GM21515 (cell line): ENCODE measurements around the gene NBEA.
A peak's percentile ranks its signal among the peaks of the same experiment; 100 is the strongest.
"Not testable (repeated sequence)": the region's sequence is repeated elsewhere in the genome, so short reads cannot be mapped to it uniquely, and the experiment has no call there.

Experiments used
- ATAC-seq: cut with Tn5 transposase; IDR thresholded peaks from one replicate; pipeline ENCODE4 v1.9.1; 2021; ENCODE audit not compliant: unreplicated experiment

The NBEA gene

GRCh38 chr13:35058585-35058984 lies 116.5 kb downstream of the NBEA start:
- peak; percentile 81 for ATAC-seq

GRCh38 chr13:35086667-35087066 lies 144.6 kb downstream of the NBEA start:
- no peak for ATAC-seq

DNA sequence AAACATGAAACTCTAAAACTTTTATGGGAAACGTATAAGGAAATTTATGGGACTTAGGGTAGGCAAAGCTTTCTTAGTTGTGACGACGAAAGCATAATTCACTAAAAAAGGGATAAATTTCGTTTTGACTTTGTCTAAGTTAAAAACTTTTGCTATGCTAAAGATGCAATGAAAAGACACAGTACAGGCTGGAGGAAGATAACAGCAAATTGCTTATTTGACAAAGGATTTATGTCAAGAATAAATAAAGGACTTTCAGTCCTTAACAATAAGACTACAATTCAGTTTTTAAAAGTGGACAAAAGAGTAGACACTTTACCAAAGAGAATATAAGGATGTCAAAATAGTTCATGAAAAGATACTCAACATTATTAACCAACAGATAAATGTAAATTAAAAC lies 150.2 kb downstream of the NBEA start:
- no peak for ATAC-seq

- ATAC-seq: no peak
These were observed 150.7 kb downstream of the NBEA start for GRCh38 chr13:35092751-35093150.

DNA sequence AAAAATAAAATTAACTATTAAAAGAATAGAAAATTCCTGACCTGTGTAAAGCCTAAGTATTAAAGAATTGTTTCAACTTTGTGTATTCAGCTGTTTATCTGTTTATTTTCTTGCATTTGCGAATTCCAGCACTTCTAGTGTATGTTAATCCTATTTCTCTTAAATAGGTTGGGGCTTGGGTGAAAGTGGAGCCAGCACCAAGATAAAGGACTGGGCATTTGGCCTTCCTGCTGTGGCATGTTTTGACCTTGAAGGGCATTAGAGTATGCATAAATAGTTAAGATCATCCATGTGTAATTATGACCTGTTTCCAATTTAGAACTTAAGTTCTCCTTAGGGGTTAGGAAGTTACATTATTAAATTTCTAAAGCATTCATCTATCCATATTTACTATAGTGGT lies 151.3 kb downstream of the NBEA start:
- ATAC-seq: no peak

- ATAC-seq: not testable (repeated sequence)
These were observed 164.7 kb downstream of the NBEA start for GRCh38 chr13:35106771-35107170.

GRCh38 chr13:35107535-35107934 lies 165.5 kb downstream of the NBEA start:
- no peak for ATAC-seq

DNA sequence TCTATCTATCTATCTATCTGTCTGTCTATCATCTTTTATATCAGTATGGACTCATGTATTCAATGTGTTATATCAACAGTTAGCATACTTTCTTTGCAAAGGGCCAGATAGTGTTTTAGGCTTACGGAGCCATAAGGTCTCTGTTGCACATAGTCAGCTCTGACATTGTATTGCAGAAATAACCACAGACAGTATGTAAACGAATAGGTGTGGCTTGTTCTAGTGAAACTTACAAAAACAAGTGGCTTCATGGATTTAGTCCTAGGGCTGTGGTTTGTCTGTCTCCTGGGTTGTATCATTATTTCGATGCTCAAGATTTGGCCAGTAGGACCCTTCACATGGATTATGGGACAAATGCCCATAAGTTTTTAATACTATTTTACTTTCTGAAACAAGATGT lies 171.5 kb downstream of the NBEA start:
- not testable (repeated sequence) for ATAC-seq

DNA sequence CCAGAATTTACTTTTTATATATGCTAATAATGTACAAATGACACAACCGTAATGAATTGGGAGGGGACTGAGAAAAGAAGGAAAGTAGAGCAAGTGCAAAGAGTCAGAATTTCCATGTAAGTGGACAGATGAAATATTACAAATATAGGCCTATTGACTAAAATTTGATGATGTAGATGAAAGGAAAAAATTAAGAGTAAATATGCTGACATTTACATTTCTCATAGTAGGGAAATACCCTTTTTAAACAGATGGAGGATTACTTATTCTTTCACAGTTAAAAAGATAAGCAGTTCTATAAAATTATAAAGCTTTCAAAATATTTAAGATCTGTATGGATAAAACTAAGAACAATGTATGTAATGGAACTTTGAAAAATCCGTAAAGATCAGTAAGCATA lies 185.4 kb downstream of the NBEA start:
- ATAC-seq: no peak

- ATAC-seq: no peak
These were observed 187.4 kb downstream of the NBEA start for GRCh38 chr13:35129500-35129899.

GRCh38 chr13:35131471-35131870 lies 189.4 kb downstream of the NBEA start:
- ATAC-seq: no peak

DNA sequence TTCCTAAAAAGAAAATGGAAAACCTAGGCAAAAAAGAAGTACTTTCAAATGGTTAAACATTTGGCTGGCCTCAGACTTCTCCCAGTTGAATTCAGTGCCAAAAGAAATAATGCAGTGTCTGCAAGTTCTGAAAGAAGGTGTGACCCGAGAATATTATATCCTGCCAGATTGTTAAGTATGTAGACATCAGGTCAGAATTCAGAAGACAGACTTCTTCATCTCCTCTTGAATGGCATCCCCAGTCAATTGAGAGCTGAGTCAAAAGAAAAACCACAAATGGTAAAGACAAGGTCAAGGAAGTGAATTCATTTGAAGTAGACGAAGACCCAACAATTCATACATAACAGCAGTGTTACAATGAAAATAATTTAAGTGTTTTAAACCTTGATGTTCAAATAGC lies 194.5 kb downstream of the NBEA start:
- no peak for ATAC-seq

DNA sequence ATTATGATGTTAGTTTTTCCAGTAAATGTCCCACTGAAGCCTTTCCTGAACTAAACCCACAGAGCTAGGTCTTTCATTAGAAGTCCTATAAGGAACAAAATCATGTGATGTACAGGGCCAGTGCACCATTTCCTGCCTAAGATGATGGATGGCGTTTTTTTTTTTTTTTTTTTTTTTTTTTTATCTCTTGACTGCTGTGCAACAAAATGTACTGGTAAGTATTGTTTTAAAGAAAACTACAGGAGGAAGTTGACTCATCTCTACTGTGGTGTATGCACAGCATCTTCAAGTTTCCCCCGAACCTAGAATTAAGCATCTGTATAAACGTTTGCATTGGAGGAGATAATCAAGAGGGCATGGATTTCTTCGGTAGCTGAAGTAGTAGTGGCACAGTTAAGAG lies 197.5 kb downstream of the NBEA start:
- no peak for ATAC-seq

GRCh38 chr13:35140321-35140720 lies 198.3 kb downstream of the NBEA start:
- ATAC-seq: no peak

DNA sequence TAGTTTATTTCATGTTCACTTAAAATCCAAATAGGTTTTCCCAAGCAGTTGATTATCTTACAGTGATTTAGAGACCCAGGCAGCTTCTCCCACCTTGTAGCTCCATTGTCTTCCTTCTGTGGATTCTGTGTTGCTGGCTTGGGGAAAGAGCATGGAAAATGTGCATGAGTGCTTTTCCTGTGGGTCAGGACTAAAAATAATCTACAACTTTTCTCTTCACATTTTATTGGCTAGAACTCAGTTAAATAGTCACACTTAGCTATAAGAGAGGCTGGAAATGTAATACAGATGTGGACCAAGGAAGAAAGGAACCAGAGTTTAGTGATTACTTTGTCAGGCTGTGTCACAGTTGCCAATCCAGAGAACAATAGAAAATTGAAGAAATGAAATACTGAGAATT lies 198.8 kb downstream of the NBEA start:
- no peak for ATAC-seq

DNA sequence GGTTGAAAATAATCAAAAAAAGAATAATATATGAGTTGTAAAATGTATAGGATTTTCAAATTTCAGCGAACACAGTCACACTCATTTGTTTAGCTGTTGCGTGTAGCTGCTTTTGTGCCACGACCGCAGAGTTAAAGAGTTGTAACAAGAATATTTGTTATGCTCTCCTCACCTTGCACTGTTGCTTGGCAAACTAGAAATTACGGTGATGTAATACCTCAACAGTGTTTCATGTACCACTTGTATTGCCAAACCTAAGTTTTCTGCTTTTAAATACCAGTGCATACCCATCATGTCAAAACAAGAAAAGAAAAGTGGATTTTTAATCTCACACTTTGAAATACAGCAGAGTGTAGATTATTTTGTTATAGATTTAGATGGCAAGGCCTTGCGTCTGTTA lies 201.1 kb downstream of the NBEA start:
- ATAC-seq: no peak

DNA sequence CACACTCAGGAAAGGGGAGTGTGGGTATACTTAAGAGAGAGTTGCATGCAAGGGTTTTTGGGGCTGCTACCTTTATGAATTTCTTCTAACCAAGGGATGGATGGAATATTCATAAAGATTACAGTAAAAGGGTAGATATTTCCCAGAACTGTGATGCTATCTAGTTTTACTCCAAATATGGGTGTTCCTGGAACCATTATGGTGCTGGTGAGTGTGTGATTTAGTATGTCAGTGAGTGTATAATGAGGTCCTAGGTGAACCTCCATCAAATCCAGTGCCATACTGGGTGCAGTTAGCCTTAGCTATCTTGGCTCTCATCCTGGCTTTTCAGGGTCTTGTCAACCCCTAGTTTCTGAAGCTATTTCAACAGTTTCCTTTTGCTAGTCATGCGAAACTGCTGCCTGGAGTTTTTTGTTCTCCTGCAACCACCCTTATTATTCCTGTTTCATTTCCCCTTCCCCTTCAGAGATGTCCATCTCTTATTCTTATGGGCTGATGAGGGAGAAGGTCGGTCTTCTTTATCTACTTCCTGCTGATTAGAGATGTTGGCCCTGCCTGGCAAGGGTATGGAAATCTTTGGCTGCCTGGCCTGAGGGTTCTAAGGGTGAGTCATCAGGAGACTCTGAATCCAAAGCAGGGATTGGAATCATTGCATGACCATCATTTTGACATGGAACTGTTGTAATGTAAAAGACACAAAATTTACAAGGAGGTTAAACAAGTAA lies 202.3 kb downstream of the NBEA start:
- ATAC-seq: no peak

- no peak for ATAC-seq
These were observed 204.6 kb downstream of the NBEA start for GRCh38 chr13:35146686-35147085.

DNA sequence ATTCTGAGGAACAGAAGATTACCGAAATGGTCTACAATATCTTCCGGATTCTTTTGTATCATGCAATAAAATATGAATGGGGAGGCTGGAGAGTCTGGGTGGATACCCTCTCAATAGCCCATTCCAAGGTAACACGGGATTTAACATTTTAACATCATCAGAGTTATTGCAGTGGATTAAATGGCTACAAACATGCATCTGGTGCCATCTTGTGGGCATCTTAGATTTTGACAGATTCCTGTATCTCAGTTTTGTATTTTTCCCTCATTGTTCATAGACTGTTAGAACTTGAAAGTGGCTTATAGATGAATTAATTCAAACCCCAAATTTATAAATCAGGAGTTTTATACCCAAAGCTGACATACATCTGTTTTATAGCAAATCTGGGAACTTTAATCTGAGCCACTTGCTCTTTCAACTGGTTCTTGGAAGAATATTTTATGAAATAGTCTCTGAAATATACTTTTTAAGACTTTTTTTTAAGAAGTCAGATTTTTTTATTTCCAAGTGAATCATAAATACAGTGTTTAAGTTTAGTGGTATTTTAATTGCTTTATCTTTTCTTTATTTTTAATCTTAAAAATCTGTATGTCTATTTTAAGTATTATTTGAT lies 215.2 kb downstream of the NBEA start:
- ATAC-seq: no peak

DNA sequence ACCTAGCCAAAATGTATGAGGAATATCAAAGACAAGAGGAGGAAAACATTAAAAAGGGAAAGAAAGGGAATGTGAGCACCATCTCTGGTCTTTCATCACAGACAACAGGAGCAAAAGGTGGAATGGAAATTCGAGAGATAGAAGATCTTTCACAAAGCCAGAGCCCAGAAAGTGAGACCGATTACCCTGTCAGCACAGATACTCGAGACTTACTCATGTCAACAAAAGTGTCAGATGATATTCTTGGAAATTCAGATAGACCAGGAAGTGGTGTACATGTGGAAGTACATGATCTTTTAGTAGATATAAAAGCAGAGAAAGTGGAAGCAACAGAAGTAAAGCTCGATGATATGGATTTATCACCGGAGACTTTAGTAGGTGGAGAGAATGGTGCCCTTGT lies 217.0 kb downstream of the NBEA start:
- no peak for ATAC-seq

DNA sequence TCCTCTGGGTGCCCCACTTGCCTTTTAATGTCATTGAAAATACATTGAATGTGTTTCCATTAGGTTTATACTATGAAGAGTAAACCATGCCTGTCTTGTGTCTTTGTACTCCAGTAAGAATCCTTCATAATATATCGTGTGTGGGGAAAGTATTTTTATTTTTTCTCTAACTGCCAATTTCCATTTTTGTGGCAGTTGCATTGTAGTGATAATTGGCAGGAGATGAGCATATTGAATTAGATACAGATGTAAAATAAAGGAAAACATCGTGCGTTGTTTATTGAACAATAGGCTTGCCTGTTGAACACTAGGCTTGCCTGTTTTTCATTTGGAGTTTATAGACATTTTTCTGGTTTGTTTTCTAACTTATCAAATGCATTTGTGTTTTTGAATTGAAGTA lies 218.8 kb downstream of the NBEA start:
- no peak for ATAC-seq

DNA sequence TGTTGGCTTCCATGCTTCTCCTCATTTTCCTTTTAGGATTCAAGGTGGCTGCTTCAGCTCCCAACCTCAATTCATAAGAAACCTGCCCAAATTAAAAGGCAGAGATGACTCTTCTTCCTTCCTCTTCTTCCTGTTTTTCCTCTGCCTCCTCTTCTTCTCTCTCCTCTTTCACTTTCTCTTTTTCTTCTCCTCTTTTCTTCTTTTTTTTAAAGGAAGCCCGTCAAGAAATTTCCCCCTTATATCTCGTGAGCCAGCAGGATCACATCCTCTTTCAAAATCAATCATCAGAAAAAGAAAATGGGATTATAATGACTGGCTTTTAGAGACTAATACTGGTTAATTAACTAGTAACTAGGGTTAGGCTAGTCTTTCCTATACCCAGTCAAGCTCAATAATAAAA lies 220.3 kb downstream of the NBEA start:
- ATAC-seq: no peak

DNA sequence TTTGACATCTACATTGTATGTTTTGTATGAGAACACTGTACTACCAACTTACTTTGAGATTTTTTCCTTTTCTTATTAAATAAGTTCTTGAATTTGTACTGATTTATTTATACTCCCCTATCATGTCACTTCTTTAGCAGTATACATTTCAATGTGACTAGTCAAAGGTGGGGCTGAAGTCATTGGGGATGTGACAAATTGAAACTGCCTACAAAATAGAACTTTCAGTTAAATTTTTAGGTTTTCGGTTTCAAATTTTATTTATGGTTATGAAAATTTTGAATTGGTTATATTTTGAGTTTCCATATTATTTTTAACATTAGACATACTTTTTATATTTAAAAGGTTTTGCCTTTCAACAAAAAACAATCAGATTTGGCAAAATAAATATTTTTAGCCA lies 221.6 kb downstream of the NBEA start:
- peak; percentile 57 for ATAC-seq
